Smooth muscle cell (in vitro differentiated cells): Measurements from ENCODE around the gene ADAMTSL3. TPM values are rescaled to one million over a fixed set of nuclear protein-coding genes. Genes with fewer than 3 reads are reported as not detected.

Experiments
- DNase-seq: peaks from one replicate; lab custom pipeline; 2025; ENCODE audit not compliant: unreplicated experiment; lab: John Stamatoyannopoulos, UW
- H2AFZ ChIP-seq: fragments of 200-600 bp; sonication (generic); 2 replicates; pipeline ENCODE4 v1.6.0; 2016; ENCODE audit warnings: antibody characterized with exemption, low read depth, mild to moderate bottlenecking
- H3F3A ChIP-seq: fragments of 200-600 bp; sonication (generic); 2 replicates; pipeline ENCODE4 v1.6.0; 2017; ENCODE audit warnings: antibody characterized with exemption, low read depth
- H3K27ac ChIP-seq: fragments of 200-600 bp; sonication (generic); 2 replicates; pipeline ENCODE4 v1.5.1; 2016; ENCODE audit warnings: low read depth, mild to moderate bottlenecking
- H3K27me3 ChIP-seq: fragments of 200-600 bp; sonication (generic); 2 replicates; pipeline ENCODE4 v1.6.1; 2016; ENCODE audit warnings: low read depth, mild to moderate bottlenecking
- H3K36me3 ChIP-seq: fragments of 200-600 bp; sonication (generic); 2 replicates; pipeline ENCODE4 v1.5.1; 2016; ENCODE audit warnings: low read depth
- H3K4me1 ChIP-seq: fragments of 200-600 bp; sonication (generic); 2 replicates; pipeline ENCODE4 v1.5.1; 2016; ENCODE audit warnings: low read depth
- H3K4me2 ChIP-seq: fragments of 200-600 bp; sonication (generic); 2 replicates; pipeline ENCODE4 v1.6.0; 2016; ENCODE audit warnings: mild to moderate bottlenecking
- H3K4me3 ChIP-seq: fragments of 200-600 bp; sonication (generic); 2 replicates; pipeline ENCODE4 v1.5.1; 2016; ENCODE audit warnings: mild to moderate bottlenecking
- H3K79me2 ChIP-seq: fragments of 200-600 bp; sonication (generic); 2 replicates; pipeline ENCODE4 v1.6.0; 2016; ENCODE audit warnings: low read depth, mild to moderate bottlenecking
- H3K9ac ChIP-seq: fragments of 200-600 bp; sonication (generic); 2 replicates; pipeline ENCODE4 v1.6.0; 2016; ENCODE audit warnings: low read depth
- H3K9me3 ChIP-seq: fragments of 200-600 bp; sonication (generic); replicated peaks from 2 replicates; pipeline ENCODE4 v1.5.1; 2016; ENCODE audit warnings: low read depth
- H4K20me1 ChIP-seq: fragments of 200-600 bp; sonication (generic); 2 replicates; pipeline ENCODE4 v1.6.0; 2016; ENCODE audit warnings: low read depth
- CTCF ChIP-seq: fragments of 200-600 bp; sonication (generic); IDR thresholded peaks from 2 replicates; pipeline ENCODE4 v1.5.1; 2017; ENCODE audit warnings: borderline replicate concordance, mild to moderate bottlenecking, antibody characterized with exemption; ENCODE audit not compliant: insufficient read depth, poor library complexity, severe bottlenecking
- WGBS: methylation state at CpG from one replicate; pipeline ENCODE4 v1.1.7; 2016; ENCODE audit warnings: low lambda C conversion rate; 5-methylcytosine and 5-hydroxymethylcytosine counted together
- polyA plus RNA-seq: library from polyadenylated mRNA; unstranded; fragments of >200 nt; fragmentation: Nextera tagmentation; extraction: Ambion mirVana; gene quantifications from 2 replicates; pipeline ENCODE4 v1.2.1, GENCODE V29; 2016
- total RNA-seq: library from RNA; depleted of rRNA; stranded (reverse); fragments of >200 nt; gene quantifications from 2 replicates; pipeline ENCODE4 v1.2.3, GENCODE V29; 2014

Gene ADAMTSL3
- total and polyA plus RNA-seq, 2 experiments from 2014 or later: 0.17 to 0.22 TPM

- H3K36me3 ChIP-seq: no peaks in the 10 kb centered on the region
- no peaks in the 10 kb centered on the region for H3F3A ChIP-seq
- H3K27ac ChIP-seq: no peak overlapping the region
- no peak for TF ChIP-seq CTCF
- WGBS: 82% methylated on average over 10 of the region's 10 CpGs
- no peak overlapping the region for H2AFZ ChIP-seq
- H3K4me3 ChIP-seq: no peak overlapping the region
- H3K9ac ChIP-seq: no peak overlapping the region
- H3K9me3 ChIP-seq: no peaks in the 10 kb centered on the region
- H3K79me2 ChIP-seq: no peaks in the 10 kb centered on the region
- no peak for DNase-seq
- H3K4me2 ChIP-seq: no peak overlapping the region
- no peaks in the 10 kb centered on the region for H4K20me1 ChIP-seq
- H3K27me3 ChIP-seq: peaks cover 42% of the 10 kb centered on the region
- peaks cover 2% of the 10 kb centered on the region for H3K4me1 ChIP-seq
Measured at GRCh38 chr15:83656943-83657528, 3.1 kb downstream of the ADAMTSL3 start.

- Histone ChIP-seq H2AFZ (no peak overlapping the region), H3K4me2 (no peak overlapping the region), H3K27me3 (peaks cover 37% of the 10 kb centered on the region), H4K20me1 (no peaks in the 10 kb centered on the region), H3K79me2 (no peaks in the 10 kb centered on the region), H3F3A (no peaks in the 10 kb centered on the region), H3K9ac (no peak overlapping the region), H3K27ac (no peak overlapping the region), H3K9me3 (no peaks in the 10 kb centered on the region), H3K36me3 (no peaks in the 10 kb centered on the region), H3K4me1 (peaks cover 2% of the 10 kb centered on the region), H3K4me3 (no peak overlapping the region)
- WGBS: 81% methylated on average over 4 of the region's 4 CpGs
- TF ChIP-seq CTCF: no peak
- no peak for DNase-seq
Measured at GRCh38 chr15:83657549-83657948, 3.6 kb downstream of the ADAMTSL3 start.

- TF ChIP-seq CTCF: no peak
- no peak overlapping the region for H3K9ac ChIP-seq
- no peaks in the 10 kb centered on the region for H4K20me1 ChIP-seq
- no peaks in the 10 kb centered on the region for H3F3A ChIP-seq
- no peak overlapping the region for H3K27ac ChIP-seq
- DNase-seq: no peak
- H3K36me3 ChIP-seq: no peaks in the 10 kb centered on the region
- H3K4me3 ChIP-seq: no peak overlapping the region
- no peak overlapping the region for H3K4me2 ChIP-seq
- H3K9me3 ChIP-seq: no peaks in the 10 kb centered on the region
- H3K79me2 ChIP-seq: no peaks in the 10 kb centered on the region
- peaks cover 2% of the 10 kb centered on the region for H3K4me1 ChIP-seq
- peaks cover 27% of the 10 kb centered on the region for H3K27me3 ChIP-seq
- H2AFZ ChIP-seq: no peak overlapping the region
- WGBS: 85% methylated on average over 10 of the region's 10 CpGs
Measured at GRCh38 chr15:83658430-83659416, 4.8 kb downstream of the ADAMTSL3 start.
